MCF 10A (cell line): ENCODE results near the gene DCN. TPM values are rescaled to one million over a fixed set of nuclear protein-coding genes. Genes with fewer than 3 reads are reported as not detected.

Source experiments
- BruUV-seq: library from RNA; stranded (reverse); fragments of 400-500 nt; replicated peaks from 2 replicates; lab custom pipeline; 2021; lab: Mats Ljungman, UMichigan
- CTCF ChIA-PET: fragments of 300-600 bp; sonication (Branson Sonifier 250); formaldehyde crosslinking; extraction: SDS; loops from one replicate; lab custom pipeline; 2021; ENCODE audit warnings: antibody characterized with exemption, inconsistent platforms; lab: Yijun Ruan, JAX
- POLR2A ChIA-PET: fragments of 300-600, 350-650 bp; sonication (Branson Sonifier 250); formaldehyde crosslinking; extraction: SDS; loops from one replicate; lab custom pipeline; 2020; ENCODE audit warnings: antibody characterized with exemption, inconsistent platforms; lab: Yijun Ruan, JAX
- DNase-seq: peaks from one replicate; pipeline ENCODE4 v3.0.0-alpha.2; 2018; ENCODE audit not compliant: unreplicated experiment
- H3K27ac Mint-ChIP-seq: one replicate; pipeline ENCODE4 v1.8.0; 2022; ENCODE audit warnings: mild to moderate bottlenecking, low read depth, mixed read lengths; ENCODE audit not compliant: unreplicated experiment
- H3K27me3 Mint-ChIP-seq: one replicate; pipeline ENCODE4 v1.8.0; 2022; ENCODE audit warnings: mixed read lengths; ENCODE audit not compliant: insufficient read depth, unreplicated experiment
- H3K36me3 Mint-ChIP-seq: one replicate; pipeline ENCODE4 v1.8.0; 2022; ENCODE audit warnings: mild to moderate bottlenecking, moderate library complexity, mixed read lengths; ENCODE audit not compliant: insufficient read depth, unreplicated experiment
- H3K4me1 Mint-ChIP-seq: one replicate; pipeline ENCODE4 v1.8.0; 2022; ENCODE audit warnings: mixed read lengths; ENCODE audit not compliant: insufficient read depth, unreplicated experiment
- H3K4me3 Mint-ChIP-seq: one replicate; pipeline ENCODE4 v1.8.0; 2022; ENCODE audit warnings: mild to moderate bottlenecking, moderate library complexity, mixed read lengths; ENCODE audit not compliant: unreplicated experiment
- H3K9me3 Mint-ChIP-seq: one replicate; pipeline ENCODE4 v1.8.0; 2022; ENCODE audit warnings: mixed read lengths; ENCODE audit not compliant: unreplicated experiment
- CTCF ChIP-seq: fragments of 200-600 bp; IDR thresholded peaks from one replicate; pipeline ENCODE4 v1.8.0; 2022; ENCODE audit warnings: antibody characterized with exemption, mild to moderate bottlenecking; ENCODE audit not compliant: unreplicated experiment
- intact Hi-C: fragments of 100-400 bp; cut with micrococcal nuclease; formaldehyde crosslinking; loops from 2 replicates; pipeline ENCODE4 v1.14.1; 2022
- total RNA-seq: library from RNA; stranded (reverse); gene quantifications from 2 replicates; pipeline ENCODE4 v1.2.3, GENCODE V29; 2022

DCN gene
- total RNA-seq, 1 experiment from 2014 or later, result 46.5 TPM

- Mint-ChIP-seq H3K4me3 (no peak overlapping the region), H3K27me3 (peaks cover 27% of the 10 kb centered on the region), H3K27ac (no peak overlapping the region), H3K36me3 (no peaks in the 10 kb centered on the region), H3K4me1 (peaks cover under 1% of the 10 kb centered on the region), H3K9me3 (no peaks in the 10 kb centered on the region)
- intact Hi-C loops, result no loop called here
- ChIA-PET POLR2A (interaction anchor here (0.5 kb wide), 1 partner anchor 1602 kb away, joined by 3 read pairs; no protein-coding TSS in a partner anchor), CTCF (interaction anchor here (0.6 kb wide), 1 partner anchor 1567 kb away, joined by 5 read pairs; no protein-coding TSS in a partner anchor)
- no TSS peak for BruUV-seq
- DNase-seq, result no peak
- no peak for TF ChIP-seq CTCF
These were observed 79.0 kb downstream of the DCN start for GRCh38 chr12:91103624-91104023.

- Mint-ChIP-seq H3K4me1 (peaks cover 5% of the 10 kb centered on the region), H3K9me3 (no peaks in the 10 kb centered on the region), H3K4me3 (no peak overlapping the region), H3K36me3 (no peaks in the 10 kb centered on the region), H3K27ac (no peak overlapping the region), H3K27me3 (peaks cover 22% of the 10 kb centered on the region)
- CTCF ChIA-PET, result no interaction called here
- POLR2A ChIA-PET, result no interaction called here
- intact Hi-C loops, result no loop called here
- no peak for TF ChIP-seq CTCF
- BruUV-seq, result no TSS peak
- DNase-seq, result no peak
These were observed 79.5 kb downstream of the DCN start for GRCh38 chr12:91103101-91103500.

- peaks cover 5% of the 10 kb centered on the region for H3K4me1 Mint-ChIP-seq
- BruUV-seq, result no TSS peak
These were observed 81.7 kb downstream of the DCN start for GRCh38 chr12:91100906-91101305.

GRCh38 chr12:91099836-91100235 lies 82.8 kb downstream of the DCN start:
- CTCF ChIA-PET, result interaction anchor here (0.6 to 3.2 kb wide), 3 partner anchors 9 to 114 kb away, joined by 3 to 20 read pairs (median 3); no protein-coding TSS in a partner anchor
- intact Hi-C loops, result no loop called here
- H3K4me3 Mint-ChIP-seq, result no peak overlapping the region

More at GRCh38 chr12:91100906-91101305, 81.7 kb downstream of the DCN start:
- POLR2A ChIA-PET, result no interaction called here
- no peak for DNase-seq
- no peaks in the 10 kb centered on the region for H3K9me3 Mint-ChIP-seq
- TF ChIP-seq CTCF, result no peak
- no peak overlapping the region for H3K4me3 Mint-ChIP-seq
- H3K27me3 Mint-ChIP-seq, result peaks cover under 1% of the 10 kb centered on the region
- H3K27ac Mint-ChIP-seq, result no peak overlapping the region
- intact Hi-C loops, result no loop called here
- CTCF ChIA-PET, result interaction anchor here (0.7 to 3.2 kb wide), 2 partner anchors 8 to 60 kb away, joined by 3 to 20 read pairs; no protein-coding TSS in a partner anchor
- H3K36me3 Mint-ChIP-seq, result no peaks in the 10 kb centered on the region

More at GRCh38 chr12:91099836-91100235, 82.8 kb downstream of the DCN start:
- Mint-ChIP-seq H3K9me3 (no peaks in the 10 kb centered on the region), H3K27ac (no peak overlapping the region), H3K36me3 (no peaks in the 10 kb centered on the region), H3K27me3 (peaks cover under 1% of the 10 kb centered on the region), H3K4me1 (peaks cover 5% of the 10 kb centered on the region)
- DNase-seq, result no peak
- POLR2A ChIA-PET, result no interaction called here
- no TSS peak for BruUV-seq
- no peak for TF ChIP-seq CTCF
